ENCODE results near the gene ALMS1.

GRCh38 chr2:73423913-73424312, 38.3 kb downstream of the ALMS1 start:
- no peak for TF ChIP-seq CTCF (IDR thresholded peaks at IDR 0.05)
- TF ChIP-seq POLR2A (IDR thresholded peaks at IDR 0.05), result no peak
